Skeletal muscle tissue (tissue), 4 donors: Measurements from ENCODE around the gene UTF1. TPM values are rescaled to one million over a fixed set of nuclear protein-coding genes. Genes with fewer than 3 reads are reported as not detected.

ENCODE experiments used
- H3K27ac ChIP-seq: one replicate; pipeline ENCODE4 v1.7.0; 2013; ENCODE audit warnings: mild to moderate bottlenecking, low read depth, low read length, inconsistent platforms
- H3K27me3 ChIP-seq, 3 donors: one replicate each; pipeline ENCODE4 v1.7.0; 2013; ENCODE audit warnings: low read length in 3 of 3; ENCODE audit not compliant: control insufficient read depth in 3 of 3, insufficient read depth in 3 of 3
- H3K36me3 ChIP-seq, 3 donors: one replicate each; pipeline ENCODE4 v1.7.0; 2013; ENCODE audit warnings: low read length in 3 of 3; ENCODE audit not compliant: control insufficient read depth in 3 of 3, insufficient read depth in 3 of 3
- H3K4me1 ChIP-seq, 3 donors: one replicate each; pipeline ENCODE4 v1.7.0; 2013; ENCODE audit warnings: low read length in 3 of 3, mild to moderate bottlenecking in 3 of 3; ENCODE audit not compliant: control insufficient read depth in 3 of 3, insufficient read depth in 3 of 3
- H3K4me3 ChIP-seq, 3 donors: one replicate each; pipeline ENCODE4 v1.7.0; 2013; ENCODE audit warnings: low read length in 3 of 3
- H3K9ac ChIP-seq, 3 donors: one replicate each; pipeline ENCODE4 v1.7.0; 2013; ENCODE audit warnings: low read length in 3 of 3, mild to moderate bottlenecking in 3 of 3, moderate library complexity in 2 of 3, low read depth in 1 of 3
- H3K9me3 ChIP-seq, 3 donors: one replicate each; pipeline ENCODE4 v1.7.0; 2013; ENCODE audit warnings: low read length in 3 of 3; ENCODE audit not compliant: control insufficient read depth in 3 of 3
- total RNA-seq: library from RNA; depleted of rRNA; stranded (reverse); fragments of >200 nt; gene quantifications from one replicate; pipeline ENCODE4 v1.2.3, GENCODE V29; 2014
- donor health status: Osteomylitis.

The UTF1 gene
- total RNA-seq, 1 donor from 2014 or later = not detected

- Histone ChIP-seq H3K27ac (no peak overlapping the region), H3K36me3 (no peaks in the 10 kb centered on the region), H3K9me3 (no peaks in the 10 kb centered on the region), H3K4me1 (peaks cover 0 to 4% (median 0%) of the 10 kb centered on the region in 3 donors), H3K4me3 (peak overlapping the region in 1 of 3 donors; percentile 29), H3K9ac (no peak overlapping the region), H3K27me3 (peaks cover 59 to 77% (median 66%) of the 10 kb centered on the region in 3 donors)
Observed at GRCh38 chr10:133236401-133237240, 6.6 kb downstream of the UTF1 start.

- Histone ChIP-seq H3K36me3 (no peaks in the 10 kb centered on the region), H3K4me1 (peaks cover 0 to 4% (median 0%) of the 10 kb centered on the region in 3 donors), H3K27me3 (peaks cover 59 to 77% (median 66%) of the 10 kb centered on the region in 3 donors), H3K4me3 (no peak overlapping the region), H3K27ac (no peak overlapping the region), H3K9ac (no peak overlapping the region), H3K9me3 (no peaks in the 10 kb centered on the region)
Observed at GRCh38 chr10:133237241-133237587, 7.2 kb downstream of the UTF1 start.

- no peaks in the 10 kb centered on the region for H3K9me3 ChIP-seq
- H3K4me3 ChIP-seq = peak within 1 kb of the TSS in 1 of 3 donors; percentile 29
- no peak within 1 kb of the TSS for H3K9ac ChIP-seq
- no peak within 1 kb of the TSS for H3K27ac ChIP-seq
- H3K36me3 ChIP-seq = no peaks in the 10 kb centered on the region
- H3K27me3 ChIP-seq = peaks cover 62 to 78% (median 66%) of the 10 kb centered on the region in 3 donors
- H3K4me1 ChIP-seq = peaks cover 0 to 4% (median 0%) of the 10 kb centered on the region in 3 donors
Observed at GRCh38 chr10:133237588-133238465, 7.8 kb downstream of the UTF1 start, which contains the start of gene VENTX. Gene VENTX (plus strand): TSS chr10:133237855. CDS start chr10:133237915, 60 bp downstream.

- no peak overlapping the region for H3K27ac ChIP-seq
- no peaks in the 10 kb centered on the region for H3K36me3 ChIP-seq
- H3K4me1 ChIP-seq = peaks cover 0 to 4% (median 0%) of the 10 kb centered on the region in 3 donors
- no peak overlapping the region for H3K4me3 ChIP-seq
- H3K9me3 ChIP-seq = no peaks in the 10 kb centered on the region
- H3K9ac ChIP-seq = no peak overlapping the region
- peaks cover 64 to 77% (median 66%) of the 10 kb centered on the region in 3 donors for H3K27me3 ChIP-seq
Observed at GRCh38 chr10:133238466-133238804, 8.4 kb downstream of the UTF1 start.

- Histone ChIP-seq H3K36me3 (no peaks in the 10 kb centered on the region), H3K9ac (no peak overlapping the region), H3K27ac (no peak overlapping the region), H3K4me1 (peaks cover 0 to 4% (median 0%) of the 10 kb centered on the region in 3 donors), H3K27me3 (peaks cover 69 to 84% (median 74%) of the 10 kb centered on the region in 3 donors), H3K4me3 (no peak overlapping the region), H3K9me3 (no peaks in the 10 kb centered on the region)
Observed at GRCh38 chr10:133239990-133240389, 10.0 kb downstream of the UTF1 start.

- Histone ChIP-seq H3K27ac (no peak overlapping the region), H3K4me1 (peaks cover 0 to 4% (median 0%) of the 10 kb centered on the region in 3 donors), H3K9me3 (no peaks in the 10 kb centered on the region), H3K9ac (no peak overlapping the region), H3K4me3 (no peak overlapping the region), H3K27me3 (peaks cover 76 to 86% (median 82%) of the 10 kb centered on the region in 3 donors), H3K36me3 (no peaks in the 10 kb centered on the region)
Observed at GRCh38 chr10:133241501-133242205, 11.6 kb downstream of the UTF1 start.

GRCh38 chr10:133242611-133243356 lies 12.8 kb downstream of the UTF1 start:
- peaks cover 72 to 83% (median 83%) of the 10 kb centered on the region in 3 donors for H3K27me3 ChIP-seq

GRCh38 chr10:133243593-133243992 lies 13.6 kb downstream of the UTF1 start:
- no peaks in the 10 kb centered on the region for H3K9me3 ChIP-seq
- H3K4me3 ChIP-seq = no peak overlapping the region
- no peaks in the 10 kb centered on the region for H3K36me3 ChIP-seq
- H3K9ac ChIP-seq = no peak overlapping the region
- H3K27me3 ChIP-seq = peaks cover 71 to 83% (median 83%) of the 10 kb centered on the region in 3 donors
- no peak overlapping the region for H3K27ac ChIP-seq
- no peaks in the 10 kb centered on the region for H3K4me1 ChIP-seq

More at GRCh38 chr10:133242611-133243356, 12.8 kb downstream of the UTF1 start:
- Histone ChIP-seq H3K9ac (no peak overlapping the region), H3K4me1 (no peaks in the 10 kb centered on the region), H3K4me3 (no peak overlapping the region), H3K36me3 (no peaks in the 10 kb centered on the region), H3K27ac (no peak overlapping the region), H3K9me3 (no peaks in the 10 kb centered on the region)
